CD4-positive, alpha-beta T cell treated with Interleukin-6 for 4 hours (primary cell): ENCODE results near the gene SIKE1.
"Not testable (repeated sequence)": the region's sequence is repeated elsewhere in the genome, so short reads cannot be mapped to it uniquely, and the experiment has no call there.

Source experiments
- DNase-seq: peaks from one replicate; pipeline ENCODE4 v3.0.0-alpha.2; 2020; ENCODE audit warnings: mixed read lengths

SIKE1 gene

GRCh38 chr1:114780344-114781226 is at the start of gene SIKE1:
Gene SIKE1 (minus strand): TSS chr1:114780685. CDS start chr1:114780607, 78 bp downstream.
- DNase-seq: peak; percentile 95

DNA sequence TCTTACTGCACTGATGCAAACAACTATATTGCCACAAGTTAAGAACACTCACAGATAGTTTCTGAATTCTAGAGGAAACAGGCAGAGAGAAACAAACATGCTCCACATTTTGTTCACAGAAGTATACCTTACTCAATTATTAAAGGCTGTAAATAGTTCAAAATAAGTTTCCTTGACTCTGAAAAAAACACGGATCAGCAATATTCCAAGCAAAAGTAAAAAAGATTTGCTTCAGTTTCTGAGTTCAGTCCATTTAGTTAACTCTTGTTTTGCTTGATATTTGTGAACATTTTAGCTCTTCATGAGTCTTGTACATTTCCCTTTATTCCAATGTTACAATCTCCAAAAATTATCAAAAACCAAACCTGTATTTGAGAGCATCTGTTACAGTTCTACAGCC is 49.6 kb upstream of the SIKE1 start:
- not testable (repeated sequence) for DNase-seq

GRCh38 chr1:114828251-114828650 is 47.8 kb upstream of the SIKE1 start:
- no peak for DNase-seq

DNA sequence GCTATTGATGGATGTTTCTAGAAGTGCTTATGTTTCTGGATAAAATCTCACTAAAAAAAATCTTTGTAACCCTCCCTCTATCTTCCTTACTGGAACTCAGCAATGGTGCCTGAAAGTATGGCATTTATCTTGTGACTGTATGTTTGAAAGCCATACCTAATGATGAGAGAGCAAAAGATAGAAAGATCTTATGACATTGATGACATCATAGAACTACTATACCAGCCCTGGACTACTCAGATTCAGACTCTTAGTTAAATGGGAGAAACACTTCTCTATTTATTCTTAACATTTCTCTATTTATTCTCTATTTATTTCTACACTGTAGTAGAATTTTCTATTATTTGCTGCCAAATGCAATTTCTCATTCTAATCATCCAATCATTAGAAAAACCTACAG is 41.5 kb upstream of the SIKE1 start:
- no peak for DNase-seq

GRCh38 chr1:114820392-114820791 is 39.9 kb upstream of the SIKE1 start:
- DNase-seq: no peak

DNA sequence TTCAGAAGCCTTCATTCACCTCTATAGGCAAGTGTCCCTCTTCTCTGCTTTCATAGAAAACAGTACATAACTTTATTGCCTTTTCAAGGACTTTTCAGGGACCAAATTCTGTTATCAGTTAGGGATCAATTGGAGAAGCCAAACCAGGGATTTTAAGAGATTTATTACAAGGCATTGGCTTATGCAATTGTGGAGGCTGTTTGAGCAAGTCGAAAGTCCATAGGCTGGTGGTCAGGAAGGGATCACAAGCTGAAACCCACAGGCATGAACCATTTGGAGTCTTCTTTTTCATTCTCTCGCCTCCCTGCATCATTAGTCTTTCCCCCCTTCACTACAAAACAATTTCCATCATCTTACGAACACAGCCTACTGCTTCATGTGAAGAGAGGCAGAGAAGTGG is 39.4 kb upstream of the SIKE1 start:
- DNase-seq: no peak

DNA sequence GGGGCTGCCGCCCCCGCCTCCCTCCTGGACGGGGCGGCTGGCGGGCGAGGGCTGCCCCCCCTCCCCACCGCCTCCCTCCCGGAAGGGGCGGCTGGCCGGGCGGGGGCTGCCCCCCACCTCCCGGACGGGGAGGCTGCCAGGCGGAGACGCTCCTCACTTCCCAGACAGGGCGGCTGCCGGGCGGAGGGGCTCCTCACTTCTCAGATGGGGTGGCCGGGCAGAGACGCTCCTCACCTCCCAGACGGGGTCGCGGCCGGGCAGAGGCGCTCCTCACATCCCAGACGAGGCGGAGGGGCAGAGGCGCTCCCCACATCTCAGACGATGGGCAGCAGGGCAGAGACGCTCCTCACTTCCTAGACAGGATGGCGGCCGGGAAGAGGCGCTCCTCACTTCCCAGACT is 24.0 kb upstream of the SIKE1 start:
- not testable (repeated sequence) for DNase-seq

DNA sequence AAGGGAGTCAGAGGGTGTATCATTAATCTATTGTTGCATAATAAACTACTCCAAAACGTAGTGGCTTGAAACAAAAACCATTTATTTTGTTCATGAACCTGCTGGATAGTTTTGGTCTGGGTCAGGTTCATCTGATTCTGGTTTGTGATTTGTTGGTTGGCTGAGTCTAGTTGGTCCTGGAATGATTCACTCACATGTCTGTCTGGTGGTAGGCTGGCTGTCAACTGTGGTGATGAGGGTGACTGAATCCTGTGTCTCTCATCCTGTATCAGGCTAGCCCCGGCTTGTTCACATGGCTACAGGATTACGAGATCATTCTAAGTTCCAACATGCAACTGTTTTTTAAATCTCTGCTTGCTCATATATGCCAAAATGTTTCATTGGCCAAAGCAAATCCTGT is 22.5 kb upstream of the SIKE1 start:
- no peak for DNase-seq

GRCh38 chr1:114794038-114794437 is 13.6 kb upstream of the SIKE1 start:
- no peak for DNase-seq

DNA sequence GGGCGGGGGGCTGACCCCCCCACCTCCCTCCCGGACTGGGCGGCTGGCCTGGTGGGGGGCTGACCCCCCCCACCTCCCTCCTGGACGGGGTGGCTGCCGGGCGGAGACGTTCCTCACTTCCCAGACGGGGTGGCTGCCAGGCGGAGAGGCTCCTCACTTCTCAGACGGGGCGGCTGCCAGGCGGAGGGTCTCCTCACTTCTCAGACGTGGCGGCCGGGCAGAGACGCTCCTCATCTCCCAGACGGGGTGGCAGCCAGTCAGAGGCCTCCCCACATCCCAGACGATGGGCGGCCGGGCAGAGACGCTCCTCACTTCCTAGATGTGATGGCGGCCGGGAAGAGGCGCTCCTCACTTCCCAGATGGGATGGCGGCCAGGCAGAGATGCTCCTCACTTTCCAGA is 10.1 kb upstream of the SIKE1 start:
- DNase-seq: not testable (repeated sequence)

- not testable (repeated sequence) for DNase-seq
Measured at GRCh38 chr1:114786440-114786839, 6.0 kb upstream of the SIKE1 start.

DNA sequence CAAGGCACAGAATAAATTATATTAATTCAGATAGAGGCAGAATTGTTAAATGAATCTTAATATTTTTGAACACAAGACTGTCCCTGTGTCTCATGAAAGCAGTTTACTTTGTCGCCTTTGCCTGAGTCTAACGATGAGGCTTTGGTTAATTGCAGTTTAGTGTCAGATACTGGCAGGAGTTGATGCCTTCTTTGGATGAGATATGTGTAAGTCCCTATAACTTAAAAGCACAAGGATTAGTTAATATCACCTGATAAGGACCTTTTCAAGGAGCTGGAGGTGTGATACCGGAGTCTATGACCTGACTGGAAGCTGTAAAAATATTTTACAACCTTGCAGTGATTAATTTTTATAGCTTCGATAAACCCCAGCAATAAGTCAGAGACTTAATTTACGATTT is 2.0 kb upstream of the SIKE1 start:
- DNase-seq: no peak

DNA sequence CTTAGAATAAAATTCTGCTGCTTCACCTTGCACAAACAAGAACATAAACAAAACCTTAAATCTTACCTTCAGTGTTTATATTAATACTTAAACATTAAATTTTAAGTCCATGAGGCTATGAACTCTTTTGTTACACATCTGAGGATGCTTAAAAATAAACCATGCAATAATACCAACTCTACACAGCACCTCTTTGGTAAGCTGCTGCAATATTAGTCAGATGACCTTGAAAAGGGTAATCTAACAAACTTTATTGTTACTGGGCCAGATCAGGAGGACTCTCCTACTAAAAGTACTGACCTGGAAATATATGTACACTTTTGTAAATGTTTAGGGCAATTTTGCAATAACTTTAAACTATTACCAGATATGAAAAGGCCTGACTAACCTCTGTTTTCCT is 763 bp downstream of the SIKE1 start:
- DNase-seq: no peak

GRCh38 chr1:114776726-114777125 is 3.8 kb downstream of the SIKE1 start:
- not testable (repeated sequence) for DNase-seq

DNA sequence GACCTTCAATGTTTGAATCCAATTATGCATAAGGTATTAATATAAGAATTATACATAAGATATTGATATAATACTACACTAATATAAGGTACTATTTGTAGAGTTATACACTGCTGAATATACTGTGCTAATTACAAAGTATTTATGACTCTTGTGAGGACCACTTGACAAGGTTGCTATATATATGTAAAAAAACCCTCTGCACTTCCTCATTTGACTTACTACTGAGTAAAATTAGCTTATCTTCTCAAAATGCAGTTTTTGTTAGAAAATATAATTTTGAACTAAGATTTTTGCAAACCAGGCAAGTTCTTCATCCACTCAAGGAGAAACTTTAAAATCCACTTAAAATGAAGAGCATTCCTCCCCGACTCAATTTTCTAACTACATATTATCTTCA is 8.5 kb downstream of the SIKE1 start:
- DNase-seq: no peak

DNA sequence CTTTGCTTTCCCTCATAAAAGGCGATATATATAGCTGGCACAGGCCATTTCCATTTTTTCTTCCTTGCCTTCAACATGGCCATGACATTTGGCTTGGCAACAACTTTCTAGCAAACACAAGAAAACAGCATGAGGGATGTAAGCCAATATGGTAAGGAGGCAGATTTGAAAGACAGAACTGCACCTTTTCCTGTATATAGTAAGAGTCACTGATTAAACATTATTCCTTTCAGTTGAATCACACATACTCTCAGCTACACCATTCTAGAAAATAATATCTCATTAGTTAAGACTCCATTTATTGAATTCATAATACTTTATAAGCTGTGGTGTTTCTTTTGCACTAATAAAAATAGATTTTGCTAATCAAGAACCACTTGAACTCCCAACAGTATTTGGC is 9.5 kb downstream of the SIKE1 start:
- no peak for DNase-seq

DNA sequence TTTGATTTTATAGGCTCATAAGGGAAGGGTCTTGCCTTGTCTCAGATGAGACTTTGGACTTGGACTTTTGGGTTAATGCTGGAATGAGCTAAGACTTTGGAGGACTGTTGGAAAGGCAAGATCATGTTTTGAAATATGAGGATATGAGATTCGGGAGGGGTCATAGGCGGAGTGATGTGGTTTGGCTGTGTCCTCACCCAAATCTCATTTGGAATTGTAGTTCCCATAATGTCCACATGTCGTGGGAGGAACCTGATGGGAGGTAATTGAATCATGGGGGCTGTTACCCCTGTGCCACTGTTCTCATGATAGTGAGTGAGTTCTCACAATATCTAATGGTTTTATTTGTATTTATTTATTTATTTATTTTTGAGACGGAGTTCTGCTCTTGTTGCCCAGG is 15.8 kb downstream of the SIKE1 start:
- DNase-seq: no peak

- no peak for DNase-seq
Measured at GRCh38 chr1:114758256-114758832, 22.1 kb downstream of the SIKE1 start.

GRCh38 chr1:114757455-114758255 is 22.8 kb downstream of the SIKE1 start, which contains the start of gene CSDE1:
Gene CSDE1 (minus strand): TSS chr1:114757984. CDS start chr1:114739890, 18,094 bp downstream.
- peak; percentile 96 for DNase-seq

DNA sequence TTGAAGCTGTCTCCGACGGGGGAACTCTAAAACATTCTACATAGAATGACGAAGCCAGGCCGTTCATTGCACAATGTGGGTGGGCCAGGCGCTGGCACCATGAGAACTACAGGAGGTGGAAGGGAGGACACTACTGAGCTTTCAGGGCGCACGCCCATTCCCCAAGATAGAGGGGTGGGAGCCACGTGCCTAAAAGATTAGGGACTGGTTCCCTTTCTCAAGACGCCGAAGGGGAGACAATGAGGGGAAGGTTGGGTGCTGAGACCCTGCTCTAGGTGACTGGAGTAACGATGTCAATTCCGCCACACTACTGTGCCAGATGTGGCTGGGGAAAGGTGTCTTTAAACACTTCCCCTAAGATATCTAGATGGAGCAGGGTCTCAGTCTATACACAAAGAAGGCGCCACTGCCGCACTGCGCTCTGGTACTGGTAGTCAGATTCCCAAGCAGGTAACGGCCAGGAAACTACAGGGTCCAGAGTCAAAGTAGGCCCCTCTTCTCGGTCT is 23.5 kb downstream of the SIKE1 start:
- no peak for DNase-seq

GRCh38 chr1:114756009-114756892 is 24.2 kb downstream of the SIKE1 start:
- no peak for DNase-seq
